EL (cell line): Measurements from ENCODE around the gene LGMN.
A peak's percentile ranks its signal among the peaks of the same experiment; 100 is the strongest.
"Not testable (repeated sequence)": the region's sequence is repeated elsewhere in the genome, so short reads cannot be mapped to it uniquely, and the experiment has no call there.

Experiments used
- DNase-seq: peaks from one replicate; pipeline ENCODE4 v3.0.0-alpha.2; 2016

The LGMN gene

GRCh38 chr14:92692822-92693226 lies 55.6 kb downstream of the LGMN start:
- DNase-seq, result no peak

DNA sequence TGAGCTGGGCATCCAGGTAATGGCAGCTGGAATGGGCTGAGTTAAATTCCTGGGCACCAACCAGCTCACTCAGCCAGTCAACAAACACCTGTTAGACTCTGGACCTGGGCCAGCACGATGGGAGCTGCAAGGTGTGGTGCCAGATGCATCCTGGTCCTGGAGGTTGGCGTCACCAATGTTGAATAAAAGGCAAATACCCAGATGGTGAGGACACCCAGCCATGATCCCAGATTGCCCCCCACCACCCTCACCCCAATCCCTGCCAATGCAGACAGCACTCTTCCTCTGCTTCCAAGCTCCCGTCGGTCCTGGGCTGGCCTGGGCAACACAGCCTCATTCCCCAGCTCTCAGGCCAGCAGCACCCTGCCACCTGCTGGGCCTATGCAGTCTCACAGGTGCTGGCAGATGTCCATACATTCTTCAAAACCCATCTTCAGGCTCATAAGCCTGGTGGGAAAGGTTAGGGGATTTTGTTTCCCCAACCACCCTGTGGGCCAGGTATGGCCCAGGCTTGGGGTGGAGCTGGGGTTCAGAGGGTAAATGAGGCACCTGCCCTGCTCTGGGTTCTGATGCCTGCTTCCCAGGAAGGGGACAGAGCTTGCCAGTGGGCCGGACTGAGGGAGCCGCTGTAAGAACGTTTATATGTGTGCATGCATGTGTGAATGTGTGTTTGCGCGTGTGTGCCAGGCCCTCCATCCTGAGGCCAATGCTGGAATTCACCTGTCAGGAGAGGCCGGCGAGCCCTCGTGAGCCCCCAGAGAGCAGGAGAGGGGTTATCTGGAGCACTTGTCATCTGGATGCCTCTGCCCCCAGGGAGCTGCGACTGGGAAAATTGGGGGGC lies 58.0 kb downstream of the LGMN start:
- DNase-seq, result peak; percentile 60

GRCh38 chr14:92688434-92689375 lies 59.7 kb downstream of the LGMN start:
- DNase-seq, result no peak

- no peak for DNase-seq
These were observed 60.6 kb downstream of the LGMN start for GRCh38 chr14:92687681-92688433.

GRCh38 chr14:92686900-92687427 lies 61.5 kb downstream of the LGMN start:
- DNase-seq, result peak; percentile 78

GRCh38 chr14:92686411-92686899 lies 62.0 kb downstream of the LGMN start:
- DNase-seq, result no peak

DNA sequence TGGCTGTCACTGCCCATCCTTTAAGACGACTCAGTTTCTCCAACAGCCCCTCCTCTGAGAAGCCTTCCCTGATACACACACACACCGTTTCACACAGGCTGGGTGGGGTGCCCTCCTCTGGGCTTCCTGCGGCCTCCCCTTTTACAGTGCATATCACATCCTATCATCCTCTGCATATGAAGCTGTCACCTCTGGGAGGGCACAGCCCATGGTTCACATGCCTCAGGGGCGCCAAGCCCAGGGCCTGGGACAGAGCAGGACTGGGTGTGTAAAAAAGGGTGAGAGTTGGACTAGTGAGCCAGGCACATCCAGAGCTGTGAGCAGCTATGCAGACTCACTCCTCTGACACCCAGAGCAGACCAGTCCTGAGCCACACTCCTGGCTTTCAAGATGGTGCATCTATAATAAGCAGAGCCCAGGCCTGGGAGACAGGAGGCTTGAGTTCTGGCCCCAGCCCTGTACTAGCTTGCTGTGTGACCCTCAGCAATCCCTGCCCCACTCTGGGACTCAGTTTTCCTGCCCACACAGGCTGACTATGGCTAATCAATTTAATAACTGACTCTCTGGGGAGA lies 62.6 kb downstream of the LGMN start:
- no peak for DNase-seq

GRCh38 chr14:92684801-92685560 lies 63.4 kb downstream of the LGMN start:
- no peak for DNase-seq

DNA sequence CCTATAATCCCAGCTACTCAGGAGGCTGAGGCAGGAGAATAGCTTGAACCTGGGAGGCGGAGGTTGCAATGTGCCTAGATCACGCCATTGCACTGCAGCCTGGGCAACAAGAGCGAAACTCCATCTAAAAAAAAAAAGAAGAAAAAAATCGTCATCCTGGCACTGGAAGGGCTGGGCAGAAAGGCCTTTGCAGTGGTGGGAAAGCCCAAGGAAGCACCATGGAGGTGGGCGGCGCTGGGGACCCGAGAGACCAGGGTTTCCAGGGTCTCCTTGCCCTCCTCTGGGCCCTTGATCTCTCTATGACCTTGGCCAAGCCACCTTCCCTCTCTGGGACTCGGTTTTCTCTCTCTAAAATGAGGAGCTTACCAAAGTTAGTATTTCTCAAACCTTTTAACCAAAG lies 65.4 kb downstream of the LGMN start:
- DNase-seq, result no peak

DNA sequence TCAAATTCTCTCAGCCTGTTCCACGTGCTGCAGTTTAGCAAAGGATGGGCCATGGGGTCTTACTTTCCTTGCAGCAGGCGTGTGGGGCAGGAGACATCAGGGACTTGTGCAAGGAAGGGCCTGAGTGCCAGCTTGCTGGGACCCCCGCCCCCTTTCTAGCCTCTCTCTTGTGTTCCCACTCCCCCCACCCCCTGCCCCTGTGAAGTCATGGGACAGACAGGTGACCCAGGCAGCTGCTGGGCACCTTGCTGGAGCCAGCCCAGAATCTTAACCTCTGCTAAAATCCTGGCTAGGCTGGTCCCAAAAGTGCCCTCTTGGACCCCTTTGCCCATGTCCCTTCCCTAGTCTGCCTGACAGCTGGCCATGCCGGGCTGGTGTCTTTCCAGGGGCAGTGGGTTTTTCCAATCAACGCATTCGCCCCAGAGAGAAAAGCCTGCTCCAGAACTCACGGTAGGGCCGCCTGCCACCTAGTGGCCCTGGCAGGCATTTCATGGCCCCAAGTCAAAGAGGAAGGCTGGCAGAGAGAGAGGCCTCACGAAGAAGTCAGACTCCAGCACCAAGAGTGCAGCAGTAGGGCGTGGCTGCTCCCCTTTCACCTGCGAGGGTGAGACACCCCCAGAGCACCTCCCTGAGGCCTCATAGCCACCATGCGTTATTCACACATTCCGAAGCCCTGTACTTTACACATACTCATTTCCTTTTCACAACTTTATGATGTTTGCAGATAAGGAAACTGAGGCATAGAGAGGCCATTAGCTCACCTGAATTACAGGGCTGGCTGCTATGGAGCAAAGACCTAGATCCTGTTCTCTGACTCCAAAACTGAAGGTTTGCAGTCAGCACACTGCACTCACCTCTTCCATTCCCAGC lies 67.4 kb downstream of the LGMN start:
- DNase-seq, result peak; percentile 78

- not testable (repeated sequence) for DNase-seq
These were observed 68.1 kb downstream of the LGMN start for GRCh38 chr14:92680330-92680729.

DNA sequence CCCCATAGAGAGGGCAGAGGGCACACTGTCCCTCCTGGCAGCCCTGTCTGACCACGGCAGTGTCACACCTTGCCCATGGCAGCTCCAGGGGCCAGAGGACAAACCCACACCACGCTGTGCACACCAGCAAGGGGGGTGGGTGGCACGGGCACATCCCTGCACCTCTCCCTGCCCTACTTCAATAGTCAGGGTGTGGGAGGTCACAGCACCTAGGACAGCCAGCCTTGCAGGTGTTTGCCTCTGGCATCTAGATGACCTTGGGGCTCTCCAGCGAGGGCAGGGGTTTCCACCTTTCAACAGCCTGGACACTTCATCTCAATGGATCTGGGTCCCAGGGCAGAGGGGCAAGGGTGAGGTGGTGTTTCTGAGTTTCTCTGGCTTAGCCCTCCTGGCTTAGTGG lies 69.2 kb downstream of the LGMN start:
- no peak for DNase-seq

- DNase-seq, result no peak
These were observed 69.7 kb downstream of the LGMN start for GRCh38 chr14:92678766-92679165.

- DNase-seq, result no peak
These were observed 70.5 kb downstream of the LGMN start for GRCh38 chr14:92677955-92678354.

DNA sequence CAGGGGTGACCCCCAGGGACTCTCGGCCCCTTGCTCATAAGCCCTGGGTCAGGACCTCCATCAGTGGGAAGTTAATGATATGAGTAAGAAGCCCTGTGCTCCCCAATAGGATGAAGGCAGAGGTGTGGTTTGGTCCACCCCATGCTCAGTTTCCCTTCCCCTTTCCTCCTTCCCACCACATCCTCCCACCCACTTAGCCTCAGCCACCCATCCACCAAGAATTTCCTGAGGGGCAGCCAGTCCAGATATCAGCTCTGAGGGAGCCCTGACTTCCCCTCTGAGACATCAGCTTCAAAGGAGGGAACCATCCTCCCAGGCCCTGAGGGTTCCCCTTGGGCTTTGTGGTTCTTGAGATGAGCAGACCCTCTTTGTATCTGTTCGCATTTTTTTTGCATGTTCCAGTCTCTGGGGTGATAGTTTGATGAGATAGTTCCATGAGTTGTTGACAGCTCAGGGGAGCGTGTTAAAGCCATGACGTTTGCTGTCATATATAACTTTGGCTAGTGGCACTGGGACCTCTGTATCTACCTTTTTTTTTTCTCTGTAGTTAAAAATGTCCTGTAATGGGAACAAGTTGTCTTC lies 71.2 kb downstream of the LGMN start:
- no peak for DNase-seq

- DNase-seq, result no peak
These were observed 71.9 kb downstream of the LGMN start for GRCh38 chr14:92676403-92677086.

DNA sequence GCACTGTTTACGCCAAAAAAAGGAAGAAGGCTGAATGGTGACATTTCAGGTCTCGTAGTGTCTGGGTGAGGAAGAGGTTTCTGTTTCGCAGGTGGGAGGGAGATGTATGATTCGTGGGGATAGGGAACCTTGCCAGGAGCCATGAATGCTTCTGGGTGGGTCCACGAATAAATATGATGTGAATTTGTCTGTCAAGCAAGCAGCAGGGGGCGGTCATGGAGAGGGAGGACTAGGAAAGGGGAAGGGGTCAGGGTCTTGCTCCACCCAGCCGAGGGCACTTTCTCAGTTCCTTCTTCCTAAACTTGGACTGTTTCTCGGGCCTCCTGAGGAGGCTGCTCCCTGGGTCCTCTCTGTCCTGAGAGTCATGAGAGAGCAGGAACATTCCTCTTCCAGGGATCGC lies 72.5 kb downstream of the LGMN start:
- DNase-seq, result no peak

GRCh38 chr14:92675421-92675820 lies 73.0 kb downstream of the LGMN start:
- DNase-seq, result no peak

DNA sequence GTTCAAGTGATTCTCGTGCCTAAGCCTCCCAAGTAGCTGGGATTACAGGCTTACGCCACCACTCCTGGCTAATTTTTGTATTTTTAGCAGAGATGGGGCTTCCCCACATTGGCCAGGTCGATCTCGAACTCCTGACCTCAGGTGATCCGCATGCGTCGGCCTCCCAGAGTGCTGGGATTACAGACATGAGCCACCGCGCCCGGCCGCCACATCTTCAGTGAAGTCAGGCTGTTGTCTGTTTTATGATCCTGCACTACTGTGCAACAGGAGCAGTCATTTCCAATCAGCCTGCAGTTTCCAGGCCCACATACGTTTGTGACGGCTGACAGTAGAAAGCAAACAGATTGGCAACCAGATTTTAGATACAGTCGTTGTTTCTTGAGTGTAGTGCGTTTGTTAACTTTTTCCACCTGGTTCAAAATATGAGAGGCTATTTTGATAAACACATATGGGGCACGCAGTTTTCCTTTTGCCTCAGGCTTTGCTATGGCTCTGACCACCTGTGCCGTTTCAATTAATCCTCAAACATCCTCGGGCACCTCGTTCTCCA lies 74.8 kb downstream of the LGMN start:
- DNase-seq, result no peak
